HG02943 (cell line): ENCODE data around the gene EGLN3.
"Not testable (repeated sequence)": the region's sequence is repeated elsewhere in the genome, so short reads cannot be mapped to it uniquely, and the experiment has no call there.

Experiments
- ATAC-seq: cut with Tn5 transposase; IDR thresholded peaks from one replicate; pipeline ENCODE4 v1.9.1; 2021; ENCODE audit warnings: mild to moderate bottlenecking, low read depth, moderate library complexity; ENCODE audit not compliant: unreplicated experiment

The EGLN3 gene

GRCh38 chr14:33950320-33951182 is at the start of gene EGLN3:
Gene EGLN3, minus strand, starts transcription at chr14:33951074. Its CDS starts 322 bp downstream, at chr14:33950752.
- ATAC-seq, result peak; percentile 73

- ATAC-seq, result no peak
These were observed 49.5 kb upstream of the EGLN3 start for GRCh38 chr14:34000396-34000795.

- no peak for ATAC-seq
These were observed 49.0 kb upstream of the EGLN3 start for GRCh38 chr14:33999771-34000291.

- ATAC-seq, result no peak
These were observed 46.7 kb upstream of the EGLN3 start for GRCh38 chr14:33997611-33998010.

- ATAC-seq, result no peak
These were observed 45.6 kb upstream of the EGLN3 start for GRCh38 chr14:33996462-33996861.

GRCh38 chr14:33993246-33993645 is 42.4 kb upstream of the EGLN3 start:
- ATAC-seq, result no peak

GRCh38 chr14:33992274-33993007 is 41.6 kb upstream of the EGLN3 start:
- no peak for ATAC-seq

GRCh38 chr14:33990790-33991189 is 39.9 kb upstream of the EGLN3 start:
- no peak for ATAC-seq

GRCh38 chr14:33987565-33988080 is 36.7 kb upstream of the EGLN3 start:
- no peak for ATAC-seq

GRCh38 chr14:33986804-33987203 is 35.9 kb upstream of the EGLN3 start:
- no peak for ATAC-seq

- no peak for ATAC-seq
These were observed 34.4 kb upstream of the EGLN3 start for GRCh38 chr14:33985242-33985641.

GRCh38 chr14:33979613-33980276 is 28.9 kb upstream of the EGLN3 start:
- ATAC-seq, result peak; percentile 69

- no peak for ATAC-seq
These were observed 28.2 kb upstream of the EGLN3 start for GRCh38 chr14:33978892-33979612.

- ATAC-seq, result peak; percentile 81
These were observed 21.8 kb upstream of the EGLN3 start for GRCh38 chr14:33972583-33973081.

GRCh38 chr14:33969846-33970245 is 19.0 kb upstream of the EGLN3 start:
- ATAC-seq, result not testable (repeated sequence)

GRCh38 chr14:33968722-33969121 is 17.8 kb upstream of the EGLN3 start:
- no peak for ATAC-seq

- ATAC-seq, result no peak
These were observed 16.3 kb upstream of the EGLN3 start for GRCh38 chr14:33967138-33967537.

- ATAC-seq, result no peak
These were observed 15.4 kb upstream of the EGLN3 start for GRCh38 chr14:33966276-33966675.

GRCh38 chr14:33964599-33965317 is 13.9 kb upstream of the EGLN3 start:
- no peak for ATAC-seq
